Measurements from ENCODE around the gene PHF12.
"Not testable (repeated sequence)": the region's sequence is repeated elsewhere in the genome, so short reads cannot be mapped to it uniquely, and the experiment has no call there.

The PHF12 gene

DNA sequence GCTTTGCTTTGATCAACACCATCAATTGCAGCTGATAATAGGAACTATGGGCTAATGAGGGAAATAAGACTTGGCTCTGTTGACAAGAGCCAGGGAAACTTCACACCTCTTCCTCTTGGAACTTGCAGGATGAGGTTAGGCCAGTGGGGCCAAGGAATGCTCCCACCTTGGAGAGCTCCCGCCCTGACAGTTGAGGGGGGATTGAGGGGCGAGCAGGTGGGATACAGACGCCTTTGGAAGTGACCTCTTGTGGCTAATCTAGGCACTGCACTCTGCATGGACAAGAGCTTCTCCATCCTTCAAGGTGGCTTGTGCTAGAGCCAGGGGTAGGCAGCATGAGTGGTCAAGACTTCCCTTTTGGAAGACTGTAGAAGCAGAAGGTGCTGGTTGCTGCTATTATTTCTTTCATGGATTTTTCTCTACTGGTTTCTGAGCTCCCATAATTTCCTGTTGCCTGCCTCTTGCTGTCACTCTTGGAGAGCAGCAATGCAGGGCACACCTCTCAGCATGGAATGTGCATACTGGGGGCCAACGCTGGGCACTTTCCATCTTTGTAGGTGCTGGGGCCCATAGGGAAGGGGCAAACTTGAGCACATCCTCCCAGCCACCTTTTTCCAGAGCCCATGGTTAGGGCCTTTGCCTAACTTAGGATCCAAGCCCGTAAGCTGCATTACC is 2.3 kb upstream of the PHF12 start:
- peak; percentile 43 for DNase-seq (ENCODE audit: low read depth)

DNA sequence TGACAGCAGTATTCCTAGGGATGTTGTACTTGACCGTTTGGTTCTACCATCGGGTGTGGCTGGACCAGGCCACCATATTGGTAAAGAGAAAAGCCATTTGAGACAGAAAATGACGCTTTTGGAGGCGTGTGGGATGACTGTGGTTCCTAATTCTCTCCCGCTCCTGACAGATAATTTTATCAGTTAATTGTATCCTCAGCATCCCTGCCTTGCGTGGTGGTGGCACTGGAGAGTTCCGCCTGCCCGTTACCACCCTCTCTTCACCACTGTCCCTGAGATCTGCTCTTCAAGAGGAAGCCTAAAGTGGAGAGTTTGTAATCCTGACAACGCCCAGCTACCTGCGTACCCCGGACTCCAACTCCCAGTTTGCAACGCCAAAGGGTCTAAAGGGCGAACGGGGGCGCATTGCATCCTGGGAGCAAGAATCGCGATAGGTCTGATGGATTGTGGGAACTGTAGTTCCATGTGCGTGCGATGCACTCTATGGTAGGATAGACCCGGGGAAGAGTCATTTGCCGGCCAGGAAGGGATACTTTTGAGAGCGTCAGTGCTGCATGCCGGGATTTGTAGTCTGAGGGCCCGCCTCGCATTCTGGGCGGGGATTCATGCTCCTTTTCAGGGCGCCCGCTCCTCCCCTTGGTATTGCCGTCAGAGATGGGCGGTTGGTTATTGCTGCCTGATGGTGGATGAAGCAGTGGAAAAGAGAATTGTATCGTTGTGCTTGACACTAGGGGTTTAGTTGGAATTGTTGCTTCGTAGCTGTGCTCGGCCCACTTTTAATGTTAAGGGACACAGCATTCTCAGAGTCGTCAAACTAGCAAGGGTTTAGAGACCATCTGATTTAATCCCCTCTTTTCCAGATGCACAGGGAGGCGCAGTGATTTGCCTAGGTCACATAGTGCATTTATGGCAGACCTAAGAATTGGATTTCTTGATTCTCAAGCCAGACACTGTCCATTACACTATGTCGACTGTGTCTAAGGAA is 965 bp upstream of the PHF12 start:
- DNase-seq (ENCODE audit: low read depth) = peak; percentile 100

DNA sequence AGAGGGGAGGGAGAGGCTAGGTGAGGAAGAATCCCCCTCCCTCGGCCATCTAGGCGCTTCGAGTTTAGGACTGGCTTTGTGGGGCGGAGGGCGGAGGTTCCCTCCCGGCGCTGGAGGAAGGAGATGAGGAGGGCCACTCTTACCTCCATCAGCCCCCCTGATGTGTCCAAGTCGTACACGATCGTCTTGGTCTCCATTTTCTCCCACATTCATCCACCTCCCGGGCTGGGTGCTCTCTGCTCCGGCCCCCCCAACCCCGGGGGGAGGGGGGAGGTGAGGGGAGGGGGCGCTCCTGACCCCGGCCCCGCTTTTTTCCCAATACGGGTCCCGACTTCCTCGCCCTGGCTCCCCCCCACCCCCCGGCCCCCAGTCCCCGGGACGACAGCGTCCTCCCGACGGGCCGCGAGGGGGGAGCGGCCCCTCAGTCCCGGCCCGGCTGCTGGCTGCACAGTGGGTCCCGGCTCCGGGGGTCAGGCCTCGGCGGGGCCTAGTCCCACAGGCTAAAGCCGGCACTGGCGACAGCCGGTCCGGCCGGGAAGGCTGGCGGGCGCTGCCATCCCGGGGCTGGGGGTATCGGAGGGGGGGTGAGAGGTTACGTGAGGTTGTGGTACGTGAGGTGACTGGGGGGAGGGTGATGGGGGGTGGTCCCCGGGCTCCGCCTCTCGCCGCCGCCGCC is 428 bp downstream of the PHF12 start:
- no peak for DNase-seq (ENCODE audit: low read depth)

DNA sequence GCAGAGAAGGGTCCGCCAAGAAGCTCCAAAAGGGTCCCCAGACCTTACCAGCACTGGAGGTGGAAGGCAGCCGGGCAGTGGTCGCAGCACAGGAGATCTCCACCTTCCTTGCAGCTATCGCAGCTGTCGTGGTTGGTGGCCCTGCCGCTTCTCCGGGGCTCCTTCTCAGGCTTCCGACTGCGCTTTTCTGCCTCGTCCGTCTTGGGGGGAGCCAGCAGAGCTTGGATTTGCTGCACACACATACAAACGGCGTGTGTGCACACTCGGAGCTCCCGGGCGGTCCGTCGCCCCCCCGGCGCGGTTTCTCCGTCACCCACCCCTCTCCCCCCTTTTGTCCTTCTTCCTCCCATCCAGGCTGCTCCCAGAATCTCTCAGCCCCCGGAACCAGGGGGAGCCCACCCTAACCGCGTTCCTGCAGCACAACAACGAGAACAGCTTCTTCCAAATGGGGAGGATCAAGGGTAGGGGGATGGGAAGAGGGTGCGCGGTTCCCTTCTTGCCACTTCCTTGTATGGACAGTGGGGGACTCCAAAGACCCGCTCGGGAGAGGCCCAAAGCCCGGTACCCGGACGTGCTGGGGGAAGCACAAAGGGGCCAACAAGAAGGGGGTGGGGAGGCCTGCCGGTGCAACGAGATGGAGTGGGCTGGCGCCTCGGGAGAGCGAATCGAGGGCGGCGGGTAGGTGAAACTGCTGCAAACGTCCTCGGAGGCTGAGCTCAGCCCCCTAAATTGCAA is 1.1 kb downstream of the PHF12 start:
- peak; percentile 41 for DNase-seq (ENCODE audit: low read depth)

DNA sequence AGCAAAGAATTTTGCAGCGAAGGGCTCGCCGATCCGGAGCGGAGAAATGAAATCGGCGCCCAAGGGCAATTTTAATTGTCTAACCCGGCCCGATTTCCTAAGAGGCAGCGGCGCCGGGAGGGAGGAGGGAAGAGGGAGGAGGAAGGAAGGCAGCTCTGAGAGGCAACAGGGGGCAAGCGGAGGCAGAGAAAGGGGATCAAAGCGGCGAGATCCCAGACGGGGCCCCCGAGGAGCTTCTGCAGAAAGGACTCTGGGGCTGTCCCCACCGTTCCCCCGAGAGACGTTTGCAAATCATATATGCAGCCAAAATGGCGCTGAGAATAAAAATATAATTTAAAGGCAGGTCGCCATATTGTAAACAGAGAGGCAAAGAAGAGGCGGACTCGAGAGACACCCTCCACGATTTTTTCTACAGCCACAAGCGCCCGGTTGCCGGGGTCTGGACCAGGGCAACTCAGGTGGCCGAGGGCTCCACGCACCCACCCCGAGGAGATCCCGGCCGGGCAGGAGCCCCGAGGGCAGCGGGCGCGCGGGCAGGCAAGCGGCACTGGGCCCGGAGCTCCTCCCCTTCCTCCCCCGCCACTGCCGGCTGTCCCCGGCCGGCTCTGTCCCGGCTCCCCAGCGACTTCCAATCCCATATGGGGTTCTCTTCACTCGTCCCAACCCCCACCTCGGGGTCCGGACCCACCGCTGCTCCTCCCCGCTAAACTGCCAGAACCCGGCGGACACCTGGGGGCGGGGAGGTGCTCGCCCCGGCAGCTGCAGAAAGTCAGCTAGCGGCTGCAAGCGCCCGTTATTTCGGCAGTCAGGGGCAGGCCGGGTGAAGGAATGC is 1.9 kb downstream of the PHF12 start:
- DNase-seq (ENCODE audit: low read depth) = no peak

DNA sequence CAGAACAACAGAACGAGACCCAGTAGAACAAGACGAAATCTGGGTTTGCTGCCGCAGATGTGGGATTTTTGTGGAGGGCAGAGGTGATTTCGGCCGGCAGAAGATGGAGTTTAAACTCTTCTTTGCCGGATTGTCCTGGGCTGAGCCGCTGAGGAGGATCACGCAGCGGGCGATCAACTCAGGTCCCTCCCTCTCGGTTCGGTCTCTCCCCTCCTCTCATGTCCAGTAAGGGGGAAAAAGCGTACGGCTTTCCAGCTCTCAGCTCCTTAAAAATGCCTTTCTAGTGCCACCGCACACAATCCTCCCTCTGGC is 2.5 kb downstream of the PHF12 start:
- peak; percentile 44 for DNase-seq (ENCODE audit: low read depth)

DNA sequence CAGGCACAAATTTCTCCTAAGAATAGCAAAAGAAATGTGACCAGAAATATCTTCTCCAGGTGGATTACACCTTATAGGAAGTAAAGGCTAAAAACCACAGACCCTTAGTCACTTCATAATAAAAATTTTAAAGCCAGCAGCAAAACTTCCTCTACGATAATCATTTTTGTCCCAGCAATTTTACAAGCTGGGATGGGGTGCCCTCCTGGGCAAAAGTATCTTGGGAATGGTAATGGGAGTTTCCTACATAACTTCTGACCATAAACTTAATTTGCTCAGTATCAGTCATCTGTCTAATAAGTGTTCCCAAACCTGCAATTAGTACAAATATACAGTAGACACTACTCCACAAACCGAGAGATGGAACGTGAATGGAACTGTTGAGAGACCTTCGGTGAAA is 3.0 kb downstream of the PHF12 start:
- DNase-seq (ENCODE audit: low read depth) = no peak

DNA sequence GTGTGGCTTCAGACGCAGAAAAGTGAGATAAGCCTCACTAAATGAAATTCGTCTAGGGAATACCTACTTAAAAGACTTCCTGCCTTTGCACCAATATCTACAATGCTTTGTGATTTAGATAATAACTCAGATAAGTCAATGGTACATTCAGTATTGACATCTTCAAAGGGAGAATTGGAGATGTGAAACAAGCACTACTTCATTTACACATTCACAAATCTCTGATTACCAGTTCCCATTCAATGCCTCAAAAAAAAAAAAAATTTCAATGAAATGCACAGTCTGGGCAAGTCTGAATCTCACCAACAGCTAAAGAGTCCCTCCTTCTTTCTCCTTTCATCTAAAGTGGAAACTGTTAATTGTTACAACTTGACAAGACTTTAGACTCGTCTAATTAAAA is 3.7 kb downstream of the PHF12 start:
- DNase-seq (ENCODE audit: low read depth) = no peak

DNA sequence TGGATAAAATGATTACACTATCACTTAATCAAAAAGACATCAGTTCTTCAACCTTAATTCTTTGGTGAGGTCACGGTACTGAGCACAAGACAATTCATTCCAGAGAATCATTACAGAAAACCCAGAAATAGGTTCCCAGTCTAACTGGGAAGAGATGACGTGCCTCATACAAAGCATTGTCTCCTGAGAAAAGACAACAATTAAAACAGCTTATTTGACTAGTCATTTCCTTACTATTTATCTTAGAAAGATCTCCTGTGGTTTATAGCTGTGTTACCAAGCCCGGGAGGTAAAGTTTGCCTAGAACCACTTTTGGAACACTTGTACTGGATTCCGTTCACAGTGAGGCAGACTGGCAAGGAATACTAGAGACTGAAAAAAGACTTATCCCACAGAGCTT is 5.1 kb downstream of the PHF12 start:
- DNase-seq (ENCODE audit: low read depth) = peak; percentile 40

DNA sequence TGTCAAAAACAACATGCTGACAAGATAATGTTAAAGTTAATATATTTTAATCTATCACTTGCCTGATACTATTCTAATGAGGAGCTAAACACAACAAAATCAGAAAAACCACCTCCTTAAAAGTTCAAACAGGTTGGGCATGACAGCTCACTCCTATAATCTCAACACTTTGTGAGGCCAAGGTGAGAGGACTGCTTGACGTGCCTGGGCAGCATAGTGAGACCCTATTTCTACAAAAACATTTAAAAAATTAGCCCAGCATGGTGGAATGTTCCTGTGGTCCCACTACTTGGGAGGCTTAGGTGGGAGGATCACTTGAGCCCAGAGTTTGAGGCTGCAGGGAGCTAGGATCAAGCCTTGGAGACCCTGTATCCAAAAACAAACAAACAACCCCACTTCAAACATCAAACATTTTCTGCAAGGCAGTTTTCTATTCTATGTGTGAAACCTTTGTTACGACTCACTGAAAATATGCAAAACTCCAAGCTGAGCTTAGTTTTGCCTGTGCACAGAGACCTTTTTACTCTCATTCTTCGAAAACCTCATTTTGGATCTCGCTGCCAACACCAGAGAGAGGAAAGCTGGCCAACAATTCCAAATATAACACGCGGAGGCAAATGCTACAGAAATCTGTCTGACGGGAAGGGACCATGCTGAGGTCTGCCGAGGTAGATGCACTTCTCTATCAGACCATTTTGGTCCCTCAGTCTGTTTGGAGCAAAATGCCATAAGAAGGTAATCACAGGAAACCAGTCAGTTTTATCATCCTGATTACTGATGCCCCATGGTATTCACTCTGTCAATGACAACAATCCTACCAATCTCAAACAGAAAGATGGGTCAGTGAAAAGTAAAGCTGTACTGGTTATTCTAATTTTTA is 6.2 kb downstream of the PHF12 start:
- no peak for DNase-seq (ENCODE audit: low read depth)

DNA sequence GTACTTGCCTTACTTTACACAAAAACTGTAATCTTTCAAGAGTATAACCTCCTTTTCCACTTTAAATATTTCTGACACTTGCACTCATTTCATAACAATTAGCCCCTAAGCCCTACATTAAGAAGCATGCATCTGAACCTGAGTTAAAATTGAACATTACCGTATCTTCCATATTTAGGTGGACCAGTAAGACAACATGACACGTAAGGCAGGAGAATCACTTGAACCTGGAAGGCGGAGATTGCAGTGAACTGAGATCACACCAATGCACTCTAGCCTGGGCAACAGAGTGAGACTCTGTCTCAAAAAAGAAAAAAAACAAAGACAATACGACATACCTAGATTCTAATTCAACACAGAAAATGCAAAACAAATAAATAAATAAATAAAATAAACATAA is 7.0 kb downstream of the PHF12 start:
- no peak for DNase-seq (ENCODE audit: low read depth)

DNA sequence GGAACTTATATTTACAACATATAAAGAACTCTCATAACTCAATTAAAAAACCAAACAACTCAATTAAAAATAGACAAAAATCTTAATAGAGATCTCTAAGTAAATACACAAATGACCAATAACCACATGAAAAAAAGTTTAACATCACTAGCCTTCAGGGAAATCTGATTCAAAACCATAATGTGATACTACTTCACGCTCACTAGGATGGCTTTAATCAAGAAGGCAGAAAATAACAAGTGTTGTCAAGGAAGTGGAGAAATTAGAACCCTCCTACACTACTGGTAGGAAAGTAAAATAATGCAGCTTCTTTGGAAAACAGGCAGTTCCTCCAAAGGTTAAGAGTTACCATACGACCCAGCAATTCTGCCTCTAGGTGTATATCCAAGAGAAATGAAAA is 8.4 kb downstream of the PHF12 start:
- DNase-seq (ENCODE audit: low read depth) = no peak

DNA sequence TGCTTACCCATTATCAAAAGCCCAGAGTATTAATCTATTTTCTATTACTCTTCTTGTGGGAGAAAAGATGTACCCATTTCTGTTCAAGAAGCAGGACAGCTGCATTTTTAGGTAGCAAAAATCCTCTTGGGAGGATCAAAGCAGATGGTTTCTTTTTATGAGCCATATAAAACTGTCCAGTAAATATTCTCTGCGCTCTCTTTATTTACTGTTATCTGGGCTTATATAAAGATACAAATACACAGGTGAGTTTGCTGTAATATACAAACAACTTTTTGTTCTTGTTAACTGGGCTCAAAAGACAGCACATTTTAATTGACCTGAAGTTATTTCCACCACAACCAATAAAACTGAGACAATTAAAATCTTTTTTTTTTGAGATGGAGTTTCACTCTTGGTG is 10.1 kb downstream of the PHF12 start:
- no peak for DNase-seq (ENCODE audit: low read depth)

DNA sequence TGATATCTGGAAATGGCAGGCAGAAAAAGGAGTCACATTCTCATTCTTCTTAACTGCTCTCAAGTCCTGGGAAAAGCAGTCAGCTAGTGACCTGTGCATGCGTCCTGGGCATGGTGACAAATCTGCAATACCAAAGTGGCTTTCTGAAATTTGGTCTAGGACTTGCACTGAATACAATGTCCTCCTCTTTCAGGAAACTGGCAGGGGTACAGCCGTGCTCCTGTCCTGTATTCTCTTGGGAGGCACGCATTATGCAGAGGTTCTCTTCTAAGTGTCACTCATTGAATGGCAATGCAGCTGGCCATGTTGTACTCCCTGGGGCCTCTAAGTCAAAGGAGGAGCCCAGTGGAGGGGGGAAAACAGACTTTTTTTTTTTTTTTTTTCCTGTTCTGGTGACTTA is 10.6 kb downstream of the PHF12 start:
- no peak for DNase-seq (ENCODE audit: low read depth)

DNA sequence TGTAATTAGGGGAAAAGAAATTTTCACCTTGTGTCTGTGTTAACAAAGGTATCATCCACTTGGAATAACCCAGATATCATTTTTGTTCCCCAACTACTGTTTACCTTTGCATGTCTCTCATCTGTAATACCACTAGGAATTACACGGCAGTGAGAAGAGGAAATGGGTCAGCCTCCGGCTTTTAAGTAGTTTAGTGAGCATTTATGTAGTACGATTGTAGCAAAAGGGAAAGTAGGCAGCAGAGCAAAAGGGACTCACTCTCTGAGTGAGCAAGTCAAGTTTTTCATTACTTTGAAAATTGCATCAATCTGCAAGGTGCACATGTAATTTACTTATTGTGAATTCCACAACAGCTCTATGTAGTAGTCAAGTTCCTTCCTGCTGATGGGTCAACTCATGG is 11.2 kb downstream of the PHF12 start:
- no peak for DNase-seq (ENCODE audit: low read depth)

DNA sequence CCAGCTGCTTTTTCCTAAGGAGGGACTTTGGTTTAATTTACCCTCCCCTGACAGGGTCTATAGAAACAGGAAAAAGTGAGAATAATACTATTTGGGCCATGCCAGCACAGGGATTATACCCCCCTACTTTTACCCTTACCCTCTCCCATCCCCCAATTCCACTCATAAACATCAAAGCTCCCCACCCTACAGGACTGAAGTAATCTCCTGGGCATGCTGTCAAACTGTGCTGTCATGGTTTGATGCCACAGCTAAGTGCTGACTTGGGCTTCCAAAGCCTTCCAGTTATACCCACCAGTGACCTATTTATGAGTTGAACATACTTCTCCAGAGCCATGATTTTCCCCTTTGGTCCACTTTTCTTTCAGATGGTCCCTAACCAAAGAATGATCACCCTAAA is 12.8 kb downstream of the PHF12 start:
- no peak for DNase-seq (ENCODE audit: low read depth)

DNA sequence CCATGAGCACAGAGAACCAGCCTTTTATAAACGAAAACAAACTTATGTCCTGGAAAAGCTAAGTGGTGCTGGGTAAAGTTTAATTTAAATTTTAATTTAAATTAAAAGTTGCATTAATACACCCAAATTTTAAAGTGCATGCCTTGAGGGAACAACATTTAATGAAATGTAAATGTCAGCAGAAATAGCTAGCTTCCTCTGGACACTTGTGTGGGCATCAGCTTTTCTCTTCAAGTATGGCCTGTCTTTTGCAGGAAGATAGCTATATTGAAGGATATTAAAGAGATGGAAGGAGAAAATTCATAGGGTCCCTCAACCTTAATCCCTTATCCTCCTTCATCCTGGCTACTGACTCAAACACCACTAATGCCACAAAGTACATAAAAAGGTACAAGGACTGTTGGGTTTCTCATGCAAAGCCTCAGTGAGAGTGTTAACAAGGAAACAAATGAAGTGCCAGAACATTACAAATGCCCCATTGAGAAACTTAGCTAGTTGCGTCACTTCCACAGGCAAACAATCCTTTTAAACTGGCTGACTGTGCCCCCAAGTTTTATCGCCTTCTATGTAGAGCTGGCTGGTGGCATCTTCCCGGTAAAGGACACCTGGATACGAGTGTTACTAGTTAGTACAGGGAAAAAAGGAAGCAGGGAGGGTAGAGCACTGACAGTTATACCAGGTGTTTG is 14.1 kb downstream of the PHF12 start:
- DNase-seq (ENCODE audit: low read depth) = peak; percentile 74

DNA sequence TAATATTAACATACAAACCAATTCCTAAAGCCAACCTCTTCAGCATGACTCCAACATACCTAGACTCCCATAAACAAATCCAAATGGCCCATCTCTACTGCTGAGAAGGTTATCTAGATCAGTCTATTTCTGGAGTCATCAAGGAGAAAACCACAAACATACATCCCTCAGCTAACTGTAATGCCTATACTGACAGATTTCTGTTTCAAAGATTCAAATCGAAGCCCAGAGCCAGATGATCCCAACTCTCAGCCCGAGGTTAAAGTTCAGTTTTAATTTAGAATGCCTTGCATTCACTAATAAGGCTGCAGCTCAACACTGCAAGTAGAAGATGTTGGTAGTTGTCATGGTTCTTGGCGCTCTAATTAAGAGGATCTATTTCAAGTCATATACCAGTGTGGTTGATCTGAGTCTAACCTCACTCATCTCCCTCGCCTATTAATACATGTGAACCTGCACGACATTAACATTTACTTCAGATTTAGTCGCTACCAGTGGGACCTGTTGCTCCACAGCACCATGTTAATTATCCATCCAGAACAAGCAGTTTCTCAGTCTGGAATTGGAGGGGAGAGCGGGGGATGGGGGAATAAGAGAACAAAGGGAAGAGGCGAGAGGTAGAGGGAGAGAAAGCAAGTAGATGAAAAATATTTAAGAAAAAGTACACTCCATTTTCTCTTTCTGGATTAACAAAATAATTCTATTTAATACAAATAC is 15.4 kb downstream of the PHF12 start:
- no peak for DNase-seq (ENCODE audit: low read depth)

DNA sequence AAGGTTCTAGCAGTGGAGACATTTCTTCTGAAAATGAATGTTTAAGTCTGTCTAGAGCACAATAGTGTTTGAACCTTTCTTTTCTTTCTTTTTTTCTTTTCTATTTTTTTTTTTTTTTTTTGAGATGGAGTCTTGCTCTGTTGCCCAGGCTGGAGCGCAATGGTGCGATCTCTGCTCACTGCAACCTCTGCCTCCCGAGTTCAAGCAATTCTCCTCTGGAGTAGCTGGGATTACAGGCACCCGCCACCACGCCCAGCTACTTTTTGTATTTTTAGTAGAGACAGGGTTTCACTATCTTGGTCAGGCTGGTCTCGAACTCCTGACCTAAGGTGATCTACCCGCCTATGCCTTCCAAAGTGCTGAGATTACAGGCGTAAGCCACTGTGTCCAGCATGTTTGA is 16.8 kb downstream of the PHF12 start:
- not testable (repeated sequence) for DNase-seq (ENCODE audit: low read depth)

All from amniotic epithelial cell (primary cell).